Measurements from ENCODE around the gene FGF8. TPM values are rescaled to one million over a fixed set of nuclear protein-coding genes. Genes with fewer than 3 reads are reported as not detected.

Gene FGF8
- total and polyA plus RNA-seq, 2 of the 13 experiments (the other 11 are each of a cell fraction or from before 2014, with no cell fraction given), result not detected

DNA sequence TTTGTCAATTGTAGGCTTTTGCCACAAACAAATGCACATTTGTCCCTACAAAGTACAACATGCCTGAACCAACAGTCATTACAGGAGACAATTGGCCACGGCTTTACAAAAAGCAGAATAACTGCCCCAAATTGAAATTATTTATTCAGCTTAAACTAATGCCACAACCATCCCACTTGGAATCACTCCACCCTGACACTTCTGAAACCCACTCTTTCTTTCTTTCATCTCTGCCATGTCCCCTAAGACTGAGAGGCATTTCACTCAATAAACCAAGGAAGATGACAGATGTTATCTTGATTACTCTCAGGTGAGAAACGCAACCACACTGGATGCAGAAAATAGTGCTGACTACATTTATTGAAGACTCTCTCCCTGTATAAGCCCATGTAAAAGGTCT lies 9.9 kb upstream of the FGF8 start (continued):
- TF ChIP-seq PHF21A (CRISPR knock-in tag; IDR thresholded peaks at IDR 0.05) (no peak), POLR2A (IDR thresholded peaks at IDR 0.05; ENCODE audit: insufficient read depth in 1 of 2, low read depth in 2 of 2, low read length in 2 of 2) (no peak), NFE2 (CRISPR knock-in tag; IDR thresholded peaks at IDR 0.05) (no peak)

DNA sequence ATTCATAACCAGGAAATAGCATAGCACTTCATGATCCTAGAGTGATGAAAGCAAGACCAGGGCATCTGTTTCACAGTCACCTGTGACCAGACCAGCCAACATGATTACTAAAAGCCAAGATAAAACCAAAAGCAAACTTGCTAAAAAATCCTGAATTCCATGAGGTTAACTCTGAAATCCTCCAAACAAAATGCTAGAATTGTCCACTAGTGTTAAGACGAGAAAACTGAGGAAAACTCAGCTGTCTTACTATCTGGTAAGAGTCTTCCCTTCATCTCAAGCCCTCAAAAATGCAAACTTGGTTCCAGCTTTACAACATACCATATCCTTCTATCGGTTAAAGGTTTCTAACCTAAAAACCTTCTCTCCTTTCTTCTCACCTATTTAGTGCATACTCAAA lies 8.6 kb upstream of the FGF8 start:
- ChIA-PET CTCF (ENCODE audit: low intra/inter-chr PET ratio, low total read pairs) (no interaction called here), POLR2A (interaction anchor here (1.5 to 2.4 kb wide), 3 partner anchors 34 to 36 kb away, joined by 3 to 16 read pairs (median 5); partner anchors contain the start of gene OGA)
- H3K9ac ChIP-seq (ENCODE audit: insufficient read depth, low read depth, low read length), result no peak overlapping the region
- no peaks in the 10 kb centered on the region for H3K9me3 ChIP-seq (ENCODE audit: low read length)
- DNase-seq (ENCODE audit: low spot score), result no peak
- peaks cover 9% of the 10 kb centered on the region for H3K79me2 ChIP-seq (ENCODE audit: insufficient read depth, low read length)
- H3K27me3 ChIP-seq (ENCODE audit: control insufficient read depth in 1 of 2, insufficient read depth in 2 of 2, low read length in 2 of 2), result no peaks in the 10 kb centered on the region; a peak in 1 of 5 replicates
- H3K4me1 ChIP-seq (ENCODE audit: insufficient read depth, low read length), result peaks cover 35% of the 10 kb centered on the region
- 98% methylated on average over 2 of the region's 2 CpGs for WGBS (ENCODE audit: low lambda C conversion rate)
- no peak overlapping the region for H3K4me2 ChIP-seq (ENCODE audit: low read depth, low read length)
- H3K27ac ChIP-seq (ENCODE audit: extremely low read length, insufficient read depth, low read length), result no peak overlapping the region
- no peak overlapping the region for H2AFZ ChIP-seq (ENCODE audit: low read length)
- H3K36me3 ChIP-seq (replicated peaks in 1 of 2; ENCODE audit: control insufficient read depth in 1 of 2, insufficient read depth in 2 of 2, low read length in 2 of 2), result peaks cover 4 to 17% of the 10 kb centered on the region in 2 experiments
- no peak for FAIRE-seq
- intact Hi-C loops (cut with micrococcal nuclease; ENCODE audit: unreplicated experiment), result no loop called here
- no peak overlapping the region for H3K4me3 ChIP-seq (replicated peaks in 1 of 3; ENCODE audit: insufficient read depth in 1 of 3, low read depth in 2 of 3, low read length in 3 of 3)
- in situ Hi-C loops (cut with HindIII; ENCODE audit: extremely low pct_ligation_motif_present, low pct_unique_long_range_greater_than_20kb), result loop anchor here (5.0 kb wide), 2 partner anchors 182 to 572 kb away; no protein-coding TSS in a partner anchor
- peaks cover 5% of the 10 kb centered on the region; the same call in 1 of the 2 replicates for H4K20me1 ChIP-seq (ENCODE audit: insufficient read depth, low read length)
- no peak for ATAC-seq
- no TSS peak for BruUV-seq (replicated peaks)
- no peak for TF ChIP-seq NR2C2 (CRISPR knock-in tag; IDR thresholded peaks at IDR 0.05; ENCODE audit: borderline replicate concordance)
- TF ChIP-seq, protein P1, sequence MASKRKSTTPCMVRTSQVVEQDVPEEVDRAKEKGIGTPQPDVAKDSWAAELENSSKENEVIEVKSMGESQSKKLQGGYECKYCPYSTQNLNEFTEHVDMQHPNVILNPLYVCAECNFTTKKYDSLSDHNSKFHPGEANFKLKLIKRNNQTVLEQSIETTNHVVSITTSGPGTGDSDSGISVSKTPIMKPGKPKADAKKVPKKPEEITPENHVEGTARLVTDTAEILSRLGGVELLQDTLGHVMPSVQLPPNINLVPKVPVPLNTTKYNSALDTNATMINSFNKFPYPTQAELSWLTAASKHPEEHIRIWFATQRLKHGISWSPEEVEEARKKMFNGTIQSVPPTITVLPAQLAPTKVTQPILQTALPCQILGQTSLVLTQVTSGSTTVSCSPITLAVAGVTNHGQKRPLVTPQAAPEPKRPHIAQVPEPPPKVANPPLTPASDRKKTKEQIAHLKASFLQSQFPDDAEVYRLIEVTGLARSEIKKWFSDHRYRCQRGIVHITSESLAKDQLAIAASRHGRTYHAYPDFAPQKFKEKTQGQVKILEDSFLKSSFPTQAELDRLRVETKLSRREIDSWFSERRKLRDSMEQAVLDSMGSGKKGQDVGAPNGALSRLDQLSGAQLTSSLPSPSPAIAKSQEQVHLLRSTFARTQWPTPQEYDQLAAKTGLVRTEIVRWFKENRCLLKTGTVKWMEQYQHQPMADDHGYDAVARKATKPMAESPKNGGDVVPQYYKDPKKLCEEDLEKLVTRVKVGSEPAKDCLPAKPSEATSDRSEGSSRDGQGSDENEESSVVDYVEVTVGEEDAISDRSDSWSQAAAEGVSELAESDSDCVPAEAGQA (IDR thresholded peaks at IDR 0.05; ENCODE audit: low read depth), result no peak
- TF ChIP-seq, protein P1 (CRISPR knock-in tag; IDR thresholded peaks at IDR 0.05; ENCODE audit: borderline replicate concordance), result no peak
- TF ChIP-seq, protein P2, sequence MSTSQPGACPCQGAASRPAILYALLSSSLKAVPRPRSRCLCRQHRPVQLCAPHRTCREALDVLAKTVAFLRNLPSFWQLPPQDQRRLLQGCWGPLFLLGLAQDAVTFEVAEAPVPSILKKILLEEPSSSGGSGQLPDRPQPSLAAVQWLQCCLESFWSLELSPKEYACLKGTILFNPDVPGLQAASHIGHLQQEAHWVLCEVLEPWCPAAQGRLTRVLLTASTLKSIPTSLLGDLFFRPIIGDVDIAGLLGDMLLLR (CRISPR knock-in tag; IDR thresholded peaks at IDR 0.05), result no peak
- TF ChIP-seq, protein P3, sequence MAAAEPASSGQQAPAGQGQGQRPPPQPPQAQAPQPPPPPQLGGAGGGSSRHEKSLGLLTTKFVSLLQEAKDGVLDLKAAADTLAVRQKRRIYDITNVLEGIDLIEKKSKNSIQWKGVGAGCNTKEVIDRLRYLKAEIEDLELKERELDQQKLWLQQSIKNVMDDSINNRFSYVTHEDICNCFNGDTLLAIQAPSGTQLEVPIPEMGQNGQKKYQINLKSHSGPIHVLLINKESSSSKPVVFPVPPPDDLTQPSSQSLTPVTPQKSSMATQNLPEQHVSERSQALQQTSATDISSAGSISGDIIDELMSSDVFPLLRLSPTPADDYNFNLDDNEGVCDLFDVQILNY (CRISPR knock-in tag; conservative IDR thresholded peaks at IDR 0.05), result no peak
- TF ChIP-seq, protein P4, sequence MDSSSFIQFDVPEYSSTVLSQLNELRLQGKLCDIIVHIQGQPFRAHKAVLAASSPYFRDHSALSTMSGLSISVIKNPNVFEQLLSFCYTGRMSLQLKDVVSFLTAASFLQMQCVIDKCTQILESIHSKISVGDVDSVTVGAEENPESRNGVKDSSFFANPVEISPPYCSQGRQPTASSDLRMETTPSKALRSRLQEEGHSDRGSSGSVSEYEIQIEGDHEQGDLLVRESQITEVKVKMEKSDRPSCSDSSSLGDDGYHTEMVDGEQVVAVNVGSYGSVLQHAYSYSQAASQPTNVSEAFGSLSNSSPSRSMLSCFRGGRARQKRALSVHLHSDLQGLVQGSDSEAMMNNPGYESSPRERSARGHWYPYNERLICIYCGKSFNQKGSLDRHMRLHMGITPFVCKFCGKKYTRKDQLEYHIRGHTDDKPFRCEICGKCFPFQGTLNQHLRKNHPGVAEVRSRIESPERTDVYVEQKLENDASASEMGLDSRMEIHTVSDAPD (CRISPR knock-in tag; IDR thresholded peaks at IDR 0.05), result no peak
- TF ChIP-seq, protein P5, sequence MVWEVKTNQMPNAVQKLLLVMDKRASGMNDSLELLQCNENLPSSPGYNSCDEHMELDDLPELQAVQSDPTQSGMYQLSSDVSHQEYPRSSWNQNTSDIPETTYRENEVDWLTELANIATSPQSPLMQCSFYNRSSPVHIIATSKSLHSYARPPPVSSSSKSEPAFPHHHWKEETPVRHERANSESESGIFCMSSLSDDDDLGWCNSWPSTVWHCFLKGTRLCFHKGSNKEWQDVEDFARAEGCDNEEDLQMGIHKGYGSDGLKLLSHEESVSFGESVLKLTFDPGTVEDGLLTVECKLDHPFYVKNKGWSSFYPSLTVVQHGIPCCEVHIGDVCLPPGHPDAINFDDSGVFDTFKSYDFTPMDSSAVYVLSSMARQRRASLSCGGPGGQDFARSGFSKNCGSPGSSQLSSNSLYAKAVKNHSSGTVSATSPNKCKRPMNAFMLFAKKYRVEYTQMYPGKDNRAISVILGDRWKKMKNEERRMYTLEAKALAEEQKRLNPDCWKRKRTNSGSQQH (CRISPR knock-in tag; IDR thresholded peaks at IDR 0.05; ENCODE audit: low read depth), result no peak
